ENCODE results near the gene MARS2.
"Not testable (repeated sequence)": the region's sequence is repeated elsewhere in the genome, so short reads cannot be mapped to it uniquely, and the experiment has no call there.

Gene MARS2

GRCh38 chr2:197675711-197676188 lies 29.4 kb upstream of the MARS2 start:
- no peaks in the 10 kb centered on the region for H3K36me3 ChIP-seq (ENCODE audit: low read length)
- H3K9me2 ChIP-seq (replicated peaks; ENCODE audit: insufficient read depth, low read length): no peaks in the 10 kb centered on the region
- no peaks in the 10 kb centered on the region for H3K79me2 ChIP-seq (ENCODE audit: insufficient read depth, low read length)
- H4K20me1 ChIP-seq (ENCODE audit: low read depth, low read length): no peaks in the 10 kb centered on the region
- no peak overlapping the region for H3K9ac ChIP-seq (ENCODE audit: low read length)
- H3K4me3 ChIP-seq (ENCODE audit: insufficient read depth, low read length, poor library complexity, severe bottlenecking): no peak overlapping the region
- H3F3A ChIP-seq (ENCODE audit: insufficient read depth): no peaks in the 10 kb centered on the region
- H3K9me3 ChIP-seq (ENCODE audit: insufficient read depth, low read length): no peaks in the 10 kb centered on the region
- H2AFZ ChIP-seq (ENCODE audit: low read depth, low read length, severe bottlenecking): no peak overlapping the region
- H3K27me3 ChIP-seq (ENCODE audit: low read length): no peaks in the 10 kb centered on the region
- H3K4me2 ChIP-seq (ENCODE audit: low read depth, low read length, poor library complexity, severe bottlenecking): no peak overlapping the region
- no peak for TF ChIP-seq EZH2phosphoT487 (conservative IDR thresholded peaks at IDR 0.05; ENCODE audit: low read length)
- no peak for TF ChIP-seq CTCF (IDR thresholded peaks at IDR 0.05; ENCODE audit: insufficient read depth, low read length, poor library complexity, severe bottlenecking)
- no peak overlapping the region for H3K27ac ChIP-seq (ENCODE audit: low read depth, low read length)

- no peaks in the 10 kb centered on the region for H3K79me2 ChIP-seq (ENCODE audit: insufficient read depth, low read length)
- H3K9me3 ChIP-seq (ENCODE audit: insufficient read depth, low read length): no peaks in the 10 kb centered on the region
- H3K9ac ChIP-seq (ENCODE audit: low read length): no peak overlapping the region
- no peak overlapping the region for H3K4me3 ChIP-seq (ENCODE audit: insufficient read depth, low read length, poor library complexity, severe bottlenecking)
- no peak overlapping the region for H2AFZ ChIP-seq (ENCODE audit: low read depth, low read length, severe bottlenecking)
- no peak overlapping the region for H3K4me2 ChIP-seq (ENCODE audit: low read depth, low read length, poor library complexity, severe bottlenecking)
- TF ChIP-seq EZH2phosphoT487 (conservative IDR thresholded peaks at IDR 0.05; ENCODE audit: low read length) (no peak), CTCF (IDR thresholded peaks at IDR 0.05; ENCODE audit: insufficient read depth, low read length, poor library complexity, severe bottlenecking) (no peak)
- no peaks in the 10 kb centered on the region for H3K36me3 ChIP-seq (ENCODE audit: low read length)
- H3K27ac ChIP-seq (ENCODE audit: low read depth, low read length): no peak overlapping the region
- no peaks in the 10 kb centered on the region for H3K9me2 ChIP-seq (replicated peaks; ENCODE audit: insufficient read depth, low read length)
- H4K20me1 ChIP-seq (ENCODE audit: low read depth, low read length): no peaks in the 10 kb centered on the region
- no peaks in the 10 kb centered on the region for H3K27me3 ChIP-seq (ENCODE audit: low read length)
- no peaks in the 10 kb centered on the region for H3F3A ChIP-seq (ENCODE audit: insufficient read depth)
Measured at GRCh38 chr2:197677056-197677455, 28.1 kb upstream of the MARS2 start.

- Histone ChIP-seq H3K27ac (ENCODE audit: low read depth, low read length) (no peak overlapping the region), H3K4me3 (ENCODE audit: insufficient read depth, low read length, poor library complexity, severe bottlenecking) (no peak overlapping the region), H3K9me3 (ENCODE audit: insufficient read depth, low read length) (no peaks in the 10 kb centered on the region), H3K4me2 (ENCODE audit: low read depth, low read length, poor library complexity, severe bottlenecking) (no peak overlapping the region), H3K9ac (ENCODE audit: low read length) (no peak overlapping the region), H2AFZ (ENCODE audit: low read depth, low read length, severe bottlenecking) (no peak overlapping the region), H3K9me2 (replicated peaks; ENCODE audit: insufficient read depth, low read length) (no peaks in the 10 kb centered on the region), H4K20me1 (ENCODE audit: low read depth, low read length) (no peaks in the 10 kb centered on the region), H3K27me3 (ENCODE audit: low read length) (no peaks in the 10 kb centered on the region), H3K36me3 (ENCODE audit: low read length) (no peaks in the 10 kb centered on the region), H3F3A (ENCODE audit: insufficient read depth) (no peaks in the 10 kb centered on the region), H3K79me2 (ENCODE audit: insufficient read depth, low read length) (no peaks in the 10 kb centered on the region)
- TF ChIP-seq EZH2phosphoT487 (conservative IDR thresholded peaks at IDR 0.05; ENCODE audit: low read length) (no peak), CTCF (IDR thresholded peaks at IDR 0.05; ENCODE audit: insufficient read depth, low read length, poor library complexity, severe bottlenecking) (no peak)
Measured at GRCh38 chr2:197677483-197677882, 27.7 kb upstream of the MARS2 start.

GRCh38 chr2:197695206-197695605 lies 10.0 kb upstream of the MARS2 start:
- not testable (repeated sequence) for H4K20me1 ChIP-seq (ENCODE audit: low read depth, low read length); H3K9me3 ChIP-seq (ENCODE audit: insufficient read depth, low read length); H2AFZ ChIP-seq (ENCODE audit: low read depth, low read length, severe bottlenecking); H3K9me2 ChIP-seq (replicated peaks; ENCODE audit: insufficient read depth, low read length); H3K79me2 ChIP-seq (ENCODE audit: insufficient read depth, low read length); H3K36me3 ChIP-seq (ENCODE audit: low read length); H3K27me3 ChIP-seq (ENCODE audit: low read length); H3K9ac ChIP-seq (ENCODE audit: low read length); H3F3A ChIP-seq (ENCODE audit: insufficient read depth); H3K27ac ChIP-seq (ENCODE audit: low read depth, low read length); H3K4me3 ChIP-seq (ENCODE audit: insufficient read depth, low read length, poor library complexity, severe bottlenecking); H3K4me2 ChIP-seq (ENCODE audit: low read depth, low read length, poor library complexity, severe bottlenecking)

- not testable (repeated sequence) for H4K20me1 ChIP-seq (ENCODE audit: low read depth, low read length); H3K27me3 ChIP-seq (ENCODE audit: low read length); H3K9me3 ChIP-seq (ENCODE audit: insufficient read depth, low read length); H2AFZ ChIP-seq (ENCODE audit: low read depth, low read length, severe bottlenecking); H3K36me3 ChIP-seq (ENCODE audit: low read length); H3K4me3 ChIP-seq (ENCODE audit: insufficient read depth, low read length, poor library complexity, severe bottlenecking); H3F3A ChIP-seq (ENCODE audit: insufficient read depth); H3K4me2 ChIP-seq (ENCODE audit: low read depth, low read length, poor library complexity, severe bottlenecking); H3K79me2 ChIP-seq (ENCODE audit: insufficient read depth, low read length); H3K9ac ChIP-seq (ENCODE audit: low read length); H3K27ac ChIP-seq (ENCODE audit: low read depth, low read length); H3K9me2 ChIP-seq (replicated peaks; ENCODE audit: insufficient read depth, low read length)
Measured at GRCh38 chr2:197695971-197696370, 9.2 kb upstream of the MARS2 start.

- H3K79me2 ChIP-seq (ENCODE audit: insufficient read depth, low read length); H3F3A ChIP-seq (ENCODE audit: insufficient read depth); H2AFZ ChIP-seq (ENCODE audit: low read depth, low read length, severe bottlenecking); H3K9me2 ChIP-seq (replicated peaks; ENCODE audit: insufficient read depth, low read length); H3K4me2 ChIP-seq (ENCODE audit: low read depth, low read length, poor library complexity, severe bottlenecking); H4K20me1 ChIP-seq (ENCODE audit: low read depth, low read length); H3K27me3 ChIP-seq (ENCODE audit: low read length); H3K4me3 ChIP-seq (ENCODE audit: insufficient read depth, low read length, poor library complexity, severe bottlenecking); H3K9ac ChIP-seq (ENCODE audit: low read length); H3K27ac ChIP-seq (ENCODE audit: low read depth, low read length); H3K9me3 ChIP-seq (ENCODE audit: insufficient read depth, low read length); H3K36me3 ChIP-seq (ENCODE audit: low read length): not testable (repeated sequence)
Measured at GRCh38 chr2:197696571-197696970, 8.6 kb upstream of the MARS2 start.
